ENCODE measurements around the gene CD164L2.

GRCh38 chr1:27336756-27337155 is 46.4 kb downstream of the CD164L2 start:
- TF ChIP-seq POLR2A (IDR thresholded peaks at IDR 0.05) = no peak
- TF ChIP-seq CTCF (IDR thresholded peaks at IDR 0.05 in 4 of 5, conservative IDR thresholded peaks at IDR 0.05 in 1 of 5) = no peak

All from gastrocnemius medialis (tissue), 4 donors.